Osteoblast (primary cell): Measurements from ENCODE around the gene ADAMTS17. TPM values are rescaled to one million over a fixed set of nuclear protein-coding genes. Genes with fewer than 3 reads are reported as not detected.

ENCODE experiments used
- DNase-seq: peaks from one replicate; pipeline ENCODE4 v3.0.0; 2011; ENCODE audit warnings: low spot score, mixed read lengths; ENCODE audit not compliant: insufficient read length; ENCODE audit errors: missing footprints
- H2AFZ ChIP-seq: 2 replicates; pipeline ENCODE4 v1.6.0; 2011; ENCODE audit warnings: mild to moderate bottlenecking, low read length
- H3K27ac ChIP-seq: 2 replicates; pipeline ENCODE4 v1.5.1; 2011; ENCODE audit warnings: mild to moderate bottlenecking, low read depth, low read length, moderate library complexity
- H3K27me3 ChIP-seq: 2 replicates; pipeline ENCODE4 v1.6.0; 2012; ENCODE audit warnings: mild to moderate bottlenecking, control low read depth, inconsistent platforms, low read length, moderate library complexity; ENCODE audit not compliant: insufficient read depth
- H3K36me3 ChIP-seq: 2 replicates; pipeline ENCODE4 v1.5.1; 2011; ENCODE audit warnings: mild to moderate bottlenecking, low read length, control low read depth, moderate library complexity; ENCODE audit not compliant: insufficient read depth
- H3K4me1 ChIP-seq: 2 replicates; pipeline ENCODE4 v1.5.1; 2011; ENCODE audit warnings: mild to moderate bottlenecking, low read length, control low read depth, moderate library complexity; ENCODE audit not compliant: insufficient read depth
- H3K4me2 ChIP-seq: 2 replicates; pipeline ENCODE4 v1.6.0; 2011; ENCODE audit warnings: mild to moderate bottlenecking, low read length; ENCODE audit not compliant: insufficient read depth
- H3K4me3 ChIP-seq: fragments of 200-600 bp; sonication (generic); 3 replicates; pipeline ENCODE4 v1.5.1; 2012; ENCODE audit warnings: mild to moderate bottlenecking, low read length, inconsistent platforms; ENCODE audit not compliant: insufficient read depth
- H3K79me2 ChIP-seq: 2 replicates; pipeline ENCODE4 v1.6.0; 2012; ENCODE audit warnings: mild to moderate bottlenecking, low read length, control low read depth, inconsistent platforms; ENCODE audit not compliant: insufficient read depth
- H3K9me3 ChIP-seq: 2 replicates; pipeline ENCODE4 v1.5.1; 2011; ENCODE audit warnings: low read depth, low read length, control low read depth
- H4K20me1 ChIP-seq: 2 replicates; pipeline ENCODE4 v1.6.0; 2012; ENCODE audit warnings: mild to moderate bottlenecking, low read length, control low read depth; ENCODE audit not compliant: insufficient read depth
- CTCF ChIP-seq: IDR thresholded peaks from 2 replicates; pipeline ENCODE4 v1.5.1; 2011; ENCODE audit warnings: mild to moderate bottlenecking, low read depth, low read length, moderate library complexity; ENCODE audit errors: extremely low read depth
- total RNA-seq: library from RNA; depleted of rRNA; stranded (reverse); fragments of >200 nt; gene quantifications from 2 replicates; pipeline ENCODE4 v1.2.3, GENCODE V29; 2012

ADAMTS17 gene
- total RNA-seq, 1 donor: under 0.01 TPM

GRCh38 chr15:99996660-99997059, 345.1 kb downstream of the ADAMTS17 start:
- H3K79me2 ChIP-seq: no peaks in the 10 kb centered on the region
- no peaks in the 10 kb centered on the region for H3K36me3 ChIP-seq
- H3K4me3 ChIP-seq: no peak overlapping the region
- H2AFZ ChIP-seq: no peak overlapping the region
- no peaks in the 10 kb centered on the region for H3K27me3 ChIP-seq
- TF ChIP-seq CTCF: no peak
- H3K27ac ChIP-seq: no peak overlapping the region
- H3K9me3 ChIP-seq: no peaks in the 10 kb centered on the region
- H3K4me1 ChIP-seq: no peaks in the 10 kb centered on the region
- H3K4me2 ChIP-seq: no peak overlapping the region
- H4K20me1 ChIP-seq: no peaks in the 10 kb centered on the region
- DNase-seq: no peak

- no peaks in the 10 kb centered on the region for H3K36me3 ChIP-seq
- no peak overlapping the region for H3K4me3 ChIP-seq
- no peak for TF ChIP-seq CTCF
- H3K4me1 ChIP-seq: no peaks in the 10 kb centered on the region
- no peaks in the 10 kb centered on the region for H3K79me2 ChIP-seq
- H3K9me3 ChIP-seq: no peaks in the 10 kb centered on the region
- H3K27me3 ChIP-seq: no peaks in the 10 kb centered on the region
- DNase-seq: peak; percentile 76
- H4K20me1 ChIP-seq: no peaks in the 10 kb centered on the region
- no peak overlapping the region for H2AFZ ChIP-seq
- H3K27ac ChIP-seq: no peak overlapping the region
- no peak overlapping the region for H3K4me2 ChIP-seq
These were observed 346.2 kb downstream of the ADAMTS17 start for GRCh38 chr15:99995543-99995942.

- DNase-seq: no peak
- TF ChIP-seq CTCF: no peak
- no peaks in the 10 kb centered on the region for H3K9me3 ChIP-seq
- H3K27ac ChIP-seq: no peak overlapping the region
- H4K20me1 ChIP-seq: no peaks in the 10 kb centered on the region
- H3K79me2 ChIP-seq: no peaks in the 10 kb centered on the region
- H3K36me3 ChIP-seq: no peaks in the 10 kb centered on the region
- H2AFZ ChIP-seq: no peak overlapping the region
- no peak overlapping the region for H3K4me2 ChIP-seq
- no peaks in the 10 kb centered on the region for H3K4me1 ChIP-seq
- H3K27me3 ChIP-seq: no peaks in the 10 kb centered on the region
- no peak overlapping the region for H3K4me3 ChIP-seq
These were observed 346.9 kb downstream of the ADAMTS17 start for GRCh38 chr15:99994849-99995248.

- no peaks in the 10 kb centered on the region for H4K20me1 ChIP-seq
- no peak overlapping the region for H3K4me2 ChIP-seq
- no peak for TF ChIP-seq CTCF
- H3K4me3 ChIP-seq: no peak overlapping the region
- no peaks in the 10 kb centered on the region for H3K79me2 ChIP-seq
- no peaks in the 10 kb centered on the region for H3K9me3 ChIP-seq
- H3K4me1 ChIP-seq: no peaks in the 10 kb centered on the region
- H2AFZ ChIP-seq: no peak overlapping the region
- no peaks in the 10 kb centered on the region for H3K27me3 ChIP-seq
- H3K27ac ChIP-seq: no peak overlapping the region
- H3K36me3 ChIP-seq: no peaks in the 10 kb centered on the region
- peak; percentile 51 for DNase-seq
These were observed 348.1 kb downstream of the ADAMTS17 start for GRCh38 chr15:99993681-99994131.
